Inflammatory macrophage treated with lipopolysaccharide for 1 hour (primary cell): ENCODE measurements around the gene BRD1.

ENCODE experiments used
- DNase-seq, 2 donors: peaks; one replicate each; pipeline ENCODE4 v3.0.0-alpha.2; 2020 to 2022

BRD1 gene

DNA sequence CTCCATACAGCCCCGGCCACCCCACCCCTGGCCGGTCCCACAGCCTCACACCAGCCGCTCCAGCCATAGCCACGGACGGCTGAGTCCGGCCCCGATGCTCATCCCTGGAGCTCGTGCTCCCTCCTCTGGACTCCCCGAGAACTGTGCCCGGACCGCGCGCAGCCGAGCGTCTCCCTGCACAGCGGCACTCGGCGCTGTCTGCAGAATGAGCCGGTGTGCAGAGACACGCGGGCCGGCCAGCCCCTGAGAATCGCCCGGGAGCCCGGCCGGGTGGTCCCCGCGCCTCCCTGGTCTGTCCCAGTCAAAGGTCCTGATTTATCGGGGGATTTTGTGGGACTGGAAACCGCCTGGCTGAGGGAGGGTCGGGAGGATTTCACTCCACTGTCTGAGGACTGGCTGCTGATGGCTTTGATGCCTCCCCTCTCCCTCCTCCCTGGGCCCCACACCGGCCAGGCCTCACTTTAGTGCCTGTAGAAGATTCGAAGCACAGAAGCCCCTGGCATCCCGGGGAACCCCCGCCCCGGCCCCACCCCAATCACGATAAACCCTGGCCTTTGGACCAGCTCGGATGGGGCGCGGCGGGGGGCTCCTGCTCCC lies 102.7 kb downstream of the BRD1 start:
- DNase-seq: peak; percentile 29 to 63

DNA sequence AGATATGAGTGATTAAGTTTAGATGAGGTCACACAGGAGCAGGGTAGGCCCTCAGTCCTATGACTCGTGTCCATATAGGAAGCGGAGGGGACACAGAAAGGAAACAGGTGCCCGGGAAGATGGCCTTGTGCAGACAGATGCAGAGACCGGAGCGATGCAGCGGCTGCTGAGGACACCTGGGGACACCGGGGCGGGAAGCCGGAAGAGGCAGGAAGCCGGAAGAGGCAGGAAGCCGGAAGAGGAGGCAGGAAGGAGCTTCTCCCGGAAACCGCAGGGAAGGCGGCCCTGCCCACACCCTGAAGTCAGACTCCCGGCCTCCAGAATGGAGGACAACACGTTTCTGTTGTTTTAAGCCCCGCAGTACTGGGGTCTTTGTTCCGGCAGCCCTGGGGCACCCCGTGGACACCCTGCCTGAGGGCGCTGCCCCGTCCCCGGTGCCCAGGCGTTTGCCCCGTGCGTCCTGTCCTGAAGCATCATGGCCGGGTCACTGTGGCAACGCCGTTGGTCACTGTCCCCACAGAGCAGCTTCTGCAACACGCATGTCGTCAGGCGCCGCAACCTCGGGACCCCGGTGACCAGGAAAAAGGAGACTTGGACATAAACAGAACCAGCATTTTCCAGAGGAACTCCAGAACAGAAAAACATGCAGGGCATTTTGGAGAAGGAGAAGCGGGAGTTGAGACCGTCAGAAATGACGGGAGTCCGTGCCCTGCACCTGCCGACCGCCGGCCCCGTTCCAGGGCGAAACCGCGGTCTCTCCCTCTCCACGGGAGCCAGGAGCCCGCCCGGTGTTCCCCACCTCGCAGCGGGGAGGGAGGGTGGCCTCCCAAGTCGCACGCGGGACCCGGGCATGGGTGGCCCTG lies 103.4 kb downstream of the BRD1 start:
- no peak for DNase-seq

DNA sequence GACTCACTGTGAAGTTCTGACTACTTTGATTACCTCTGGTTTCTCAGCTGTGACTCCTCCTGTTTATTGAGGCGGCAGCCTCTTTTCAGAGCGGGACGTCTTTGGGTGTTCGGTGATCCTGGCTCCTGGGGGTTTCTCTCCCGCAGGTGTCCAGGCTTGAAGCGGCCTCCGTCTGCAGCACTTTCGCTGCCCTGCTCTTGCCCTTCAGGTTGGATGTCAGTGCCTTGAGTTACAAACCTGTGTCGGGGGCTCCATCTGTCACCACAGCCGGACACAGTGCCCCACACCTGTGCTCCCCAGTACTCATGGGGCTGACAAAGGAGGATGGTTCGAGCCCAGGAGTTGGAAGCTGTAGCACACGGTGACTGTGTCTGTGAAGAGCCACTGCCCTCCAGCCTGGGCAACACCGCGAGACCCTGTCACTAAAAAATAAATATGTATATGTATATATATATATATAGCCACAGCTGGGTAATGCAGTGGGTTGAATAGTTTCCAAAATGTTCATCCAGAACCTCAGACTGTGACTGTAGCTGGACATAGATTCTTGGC lies 104.1 kb downstream of the BRD1 start:
- no peak for DNase-seq
